NOMO-1 treated with dmso at 0.1 percent for 144 hours (cell line): ENCODE measurements around the gene TAMALIN.
"Not testable (repeated sequence)": the region's sequence is repeated elsewhere in the genome, so short reads cannot be mapped to it uniquely, and the experiment has no call there.

Experiments used
- DNase-seq: peaks from one replicate; lab custom pipeline; 2025; ENCODE audit not compliant: unreplicated experiment; lab: John Stamatoyannopoulos, UW

The TAMALIN gene

DNA sequence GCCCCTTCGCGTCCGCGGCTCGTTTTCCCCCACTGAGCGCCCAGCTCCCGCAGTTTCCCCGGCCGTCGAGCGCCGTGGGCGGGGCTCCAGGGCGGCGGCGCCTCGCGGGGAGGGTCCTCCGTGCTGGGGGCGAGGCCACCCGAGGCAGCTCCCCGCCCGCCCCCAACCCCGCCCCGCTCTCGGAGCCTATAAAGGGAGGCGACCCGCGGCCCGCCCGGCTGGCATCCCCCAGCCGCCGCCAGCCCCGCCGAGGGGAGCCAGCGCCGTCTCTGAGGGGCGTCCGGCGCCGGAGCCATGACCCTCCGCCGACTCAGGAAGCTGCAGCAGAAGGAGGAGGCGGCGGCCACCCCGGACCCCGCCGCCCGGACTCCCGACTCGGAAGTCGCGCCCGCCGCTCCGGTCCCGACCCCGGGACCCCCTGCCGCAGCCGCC lies at the start of gene TAMALIN:
Gene TAMALIN (plus strand): TSS at position 221 of the 432 bp plus-strand sequence. CDS start 74 bp downstream, at position 295.
- DNase-seq: no peak

DNA sequence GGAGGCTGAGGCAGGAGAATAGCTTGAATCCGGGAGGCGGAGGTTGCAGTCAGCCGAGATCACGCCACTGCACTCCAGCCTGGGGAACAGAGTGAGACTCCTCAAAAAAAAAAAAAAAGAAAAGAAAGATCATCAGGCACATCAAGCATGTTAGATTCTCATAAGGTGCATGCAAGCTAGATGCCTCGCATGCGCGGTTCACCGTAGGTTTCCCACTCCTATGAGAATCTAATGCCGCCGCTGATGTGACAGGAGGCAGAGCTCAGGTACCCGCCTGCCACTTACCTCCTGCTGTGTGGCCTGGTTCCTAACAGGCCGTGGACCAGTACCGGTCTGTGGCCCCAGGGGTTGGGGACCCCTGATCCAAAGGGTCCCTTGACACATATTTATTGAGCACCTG lies 48.2 kb upstream of the TAMALIN start:
- DNase-seq: no peak

DNA sequence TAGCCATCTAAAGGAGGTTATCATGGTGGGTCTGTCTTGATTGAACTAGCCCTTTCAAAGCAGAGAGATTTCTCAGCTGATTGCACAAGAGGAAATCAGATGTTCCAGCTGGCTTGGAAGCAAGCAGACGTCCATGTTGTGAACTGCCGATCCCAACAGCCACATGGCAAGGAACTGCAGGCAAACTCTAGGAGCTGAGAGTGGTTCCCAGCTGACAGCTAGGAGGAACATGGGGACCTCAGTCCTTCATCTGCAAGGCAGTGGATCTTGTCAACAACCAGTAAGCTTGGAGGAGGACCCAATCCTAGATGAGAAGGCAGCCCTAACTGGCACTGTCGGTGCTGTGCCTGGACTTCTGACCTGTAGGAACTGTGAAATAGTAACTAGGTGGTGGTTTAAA lies 47.5 kb upstream of the TAMALIN start:
- DNase-seq: no peak

DNA sequence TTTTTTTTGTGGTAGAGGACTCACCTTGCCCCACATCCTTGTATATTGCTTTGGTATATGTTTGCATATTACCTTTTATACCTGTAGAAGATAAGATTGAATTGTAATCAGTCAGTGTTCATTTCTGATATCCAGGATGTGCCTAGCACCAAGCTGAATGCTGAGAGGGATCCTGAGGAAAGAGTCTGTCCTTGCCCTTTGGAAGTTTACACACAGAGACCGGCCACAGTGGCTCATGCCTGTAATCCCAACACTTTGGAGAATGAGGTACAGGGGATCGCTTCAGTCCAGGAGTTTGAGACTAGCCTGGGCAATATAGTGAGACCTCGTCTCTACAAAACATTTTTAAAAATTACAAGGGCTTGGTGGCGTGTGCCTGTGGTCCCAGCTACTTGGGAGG lies 46.8 kb upstream of the TAMALIN start:
- DNase-seq: no peak

DNA sequence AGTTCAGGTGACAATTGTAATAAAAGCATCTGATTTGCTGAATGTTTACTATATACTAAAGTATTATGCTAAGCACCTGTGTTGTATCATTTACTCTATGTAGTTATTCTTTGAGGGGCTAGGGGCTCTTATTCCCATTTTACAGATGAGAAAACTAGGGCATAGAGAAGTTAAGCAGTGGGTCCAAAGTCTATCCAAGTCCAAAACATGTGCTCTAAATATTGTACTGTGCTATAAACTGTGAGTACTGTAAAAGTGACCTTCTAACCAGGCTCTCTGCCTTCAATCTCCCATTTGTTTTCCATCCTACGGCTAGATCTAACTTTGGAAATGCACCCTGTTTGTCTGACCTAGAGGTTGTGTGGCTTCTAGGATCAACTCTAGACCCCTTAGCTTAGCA lies 46.3 kb upstream of the TAMALIN start:
- no peak for DNase-seq

DNA sequence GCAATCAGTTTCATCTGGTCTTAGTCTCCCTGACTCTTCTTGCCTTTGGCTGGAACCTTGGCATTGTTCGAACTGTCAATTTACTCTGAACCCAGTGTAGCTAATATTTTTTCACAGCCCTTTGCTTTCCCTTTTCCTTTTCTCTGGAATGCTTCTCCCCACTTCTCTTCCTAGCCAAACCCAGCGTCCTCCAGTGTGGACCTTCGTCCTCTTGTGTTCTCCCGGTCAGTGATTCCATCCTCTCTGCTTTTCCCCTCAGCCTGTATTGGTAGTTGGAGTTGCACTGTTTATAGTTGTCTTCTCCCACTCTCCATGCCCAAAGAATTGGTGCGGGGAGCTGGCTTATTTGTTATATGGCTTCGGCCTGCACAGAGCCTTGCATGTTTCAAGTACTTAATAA lies 45.9 kb upstream of the TAMALIN start:
- DNase-seq: no peak

DNA sequence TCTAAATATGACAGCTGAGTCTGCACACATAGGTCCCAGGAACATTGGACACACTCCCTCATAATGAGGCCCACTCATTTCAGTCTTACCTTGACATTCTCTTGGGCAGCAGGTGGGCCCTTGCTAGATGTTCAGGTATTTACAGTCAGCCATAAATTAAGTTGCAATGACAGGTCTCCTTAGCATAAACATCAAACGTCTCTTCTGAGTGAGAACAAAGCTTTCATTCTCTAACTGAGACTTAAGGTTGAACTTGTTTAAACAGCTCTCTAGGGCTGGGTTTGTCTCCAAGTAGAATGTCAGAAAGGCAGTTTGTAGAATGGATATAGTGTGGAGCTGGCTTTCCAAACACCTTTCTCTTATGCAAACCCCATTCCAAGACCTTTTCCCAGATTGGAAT lies 44.9 kb upstream of the TAMALIN start:
- DNase-seq: no peak

DNA sequence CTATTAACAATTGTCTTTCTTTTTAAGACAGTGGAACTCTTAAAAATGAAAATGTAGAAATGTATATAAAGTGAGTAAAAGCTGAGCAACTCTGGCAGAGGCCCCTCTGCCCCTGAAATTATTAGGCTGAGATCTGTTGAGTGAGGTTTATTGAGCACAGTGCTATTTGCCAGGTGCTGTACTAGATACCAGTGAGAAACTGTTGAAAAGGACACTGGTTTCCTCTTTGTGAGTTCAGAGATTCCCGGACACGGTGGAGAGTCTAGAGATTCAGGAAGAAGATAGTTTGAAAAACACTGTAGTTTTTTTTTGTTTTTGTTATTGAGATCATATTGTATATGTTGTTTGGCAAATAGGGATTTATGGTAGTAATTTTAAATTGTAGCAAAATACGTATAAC lies 44.0 kb upstream of the TAMALIN start:
- no peak for DNase-seq

DNA sequence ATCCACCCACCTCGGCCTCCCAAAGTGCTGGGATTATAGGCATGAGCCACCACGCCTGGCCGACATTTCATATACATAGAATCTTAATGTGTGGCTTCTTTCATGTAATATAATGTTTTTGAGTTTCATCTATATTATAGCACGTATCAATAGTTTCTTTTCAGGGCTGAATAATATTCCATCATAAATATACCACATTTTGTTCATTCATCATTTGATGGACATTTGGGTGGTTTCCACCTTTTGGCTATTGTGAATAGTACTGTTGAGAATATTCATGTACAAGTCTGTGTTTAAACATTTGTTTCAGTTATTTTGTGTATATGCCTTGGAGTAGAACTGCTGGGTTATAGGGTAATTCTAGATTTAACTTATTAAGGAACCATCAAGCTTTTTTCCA lies 43.3 kb upstream of the TAMALIN start:
- DNase-seq: no peak

DNA sequence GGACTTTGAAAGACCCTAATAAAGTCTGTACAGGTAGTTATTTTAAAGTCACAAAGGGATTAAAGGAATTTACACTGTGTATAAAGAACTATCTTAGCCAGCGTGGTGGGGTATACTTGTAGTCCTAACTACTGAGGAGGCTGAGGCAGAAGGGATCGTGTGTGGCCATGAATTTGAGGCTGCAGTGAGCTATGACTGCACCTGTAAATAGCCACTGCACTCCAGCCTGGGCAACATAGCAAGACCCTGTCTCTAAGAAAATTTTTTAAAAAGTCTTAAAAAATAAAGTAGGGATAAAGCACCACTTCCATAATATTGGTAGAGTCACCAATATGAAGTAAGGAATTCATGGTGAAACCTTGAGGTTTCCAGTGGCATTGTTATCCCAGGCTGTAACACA lies 37.1 kb upstream of the TAMALIN start:
- DNase-seq: no peak

DNA sequence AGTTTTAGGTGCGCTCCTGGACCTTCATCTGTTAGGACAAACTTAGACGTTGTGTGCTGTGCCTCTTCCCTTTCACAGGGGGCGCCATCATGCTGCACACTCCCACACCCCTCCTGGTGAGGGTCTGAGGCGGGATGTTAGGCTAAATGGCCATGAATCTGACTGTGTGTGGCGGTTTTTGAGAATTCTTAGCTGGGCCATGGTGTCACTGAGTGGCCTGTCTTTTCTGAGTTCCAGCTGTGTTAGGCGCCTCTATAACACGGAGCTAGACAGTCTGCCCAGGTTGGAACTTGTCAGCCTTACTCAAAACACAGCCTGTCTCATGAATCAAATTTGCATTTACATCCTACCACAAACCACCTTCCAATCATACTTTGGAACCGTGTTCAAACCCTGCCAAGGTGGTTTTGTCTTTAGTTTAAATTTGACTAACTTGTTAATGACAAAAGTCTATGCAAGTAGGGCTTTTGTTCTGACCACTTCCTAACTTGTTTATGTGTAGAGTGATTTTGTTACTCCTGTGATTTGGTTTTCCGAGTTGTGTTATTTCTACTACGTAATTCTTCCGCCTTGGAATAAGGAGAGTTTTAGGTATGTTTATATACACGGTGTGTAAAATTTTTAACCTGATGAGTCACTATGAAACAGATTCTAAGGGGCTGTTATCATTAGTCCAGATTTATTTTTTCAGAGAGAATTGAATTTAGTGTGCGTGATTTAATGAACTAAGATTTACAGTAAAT lies 35.7 kb upstream of the TAMALIN start:
- DNase-seq: no peak

DNA sequence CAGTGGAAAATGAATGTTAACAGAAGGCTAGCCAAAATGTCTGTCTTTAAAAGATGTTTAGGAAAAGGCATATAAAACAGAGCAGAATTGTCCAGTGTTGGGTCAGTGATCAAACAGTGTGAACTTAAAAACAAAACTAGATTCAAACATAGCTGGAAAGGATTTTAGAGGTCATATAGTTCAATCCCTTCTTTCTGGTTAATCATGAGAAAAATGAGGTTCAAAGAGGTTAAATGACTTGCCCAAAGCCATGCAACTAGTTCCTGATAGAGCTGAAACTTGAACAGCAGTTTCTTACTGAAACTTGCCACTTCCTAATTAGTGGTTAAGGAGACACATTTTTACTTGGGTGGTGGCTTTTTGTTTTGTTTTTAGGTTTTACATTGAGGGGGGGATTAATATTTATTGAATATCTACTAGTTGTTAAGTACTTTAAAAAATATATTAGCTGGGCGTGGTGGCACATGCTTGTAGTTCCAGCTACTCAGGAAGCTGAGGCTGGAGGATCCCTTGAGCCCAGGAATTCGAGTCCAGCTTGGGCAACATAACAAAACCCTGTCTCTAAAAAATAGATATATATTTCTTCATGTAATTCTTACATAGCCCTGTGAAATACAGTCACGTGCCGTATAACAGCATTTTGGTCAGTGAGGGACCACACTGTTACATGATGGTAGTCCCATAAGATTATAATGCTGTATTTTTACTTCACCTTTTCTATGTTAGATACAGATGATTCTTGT lies 34.9 kb upstream of the TAMALIN start:
- DNase-seq: no peak

DNA sequence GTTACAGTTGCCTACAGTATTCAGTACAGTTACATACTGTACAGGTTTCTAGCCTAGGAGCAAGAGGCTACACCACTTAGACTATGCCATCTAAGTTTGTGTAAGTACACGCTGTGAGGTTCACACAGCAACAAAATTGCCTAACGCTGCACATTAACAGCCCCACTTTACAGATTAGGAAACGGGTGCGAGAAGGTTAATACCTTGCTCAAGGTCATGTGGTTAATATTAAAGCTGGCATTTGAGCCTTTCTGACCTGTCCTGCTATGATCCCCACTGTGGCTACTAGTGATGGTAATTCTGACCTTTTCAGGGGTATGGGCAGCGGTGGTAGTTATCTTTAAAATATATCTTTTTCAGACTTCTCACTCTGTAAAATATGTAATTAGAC lies 34.3 kb upstream of the TAMALIN start:
- DNase-seq: no peak

DNA sequence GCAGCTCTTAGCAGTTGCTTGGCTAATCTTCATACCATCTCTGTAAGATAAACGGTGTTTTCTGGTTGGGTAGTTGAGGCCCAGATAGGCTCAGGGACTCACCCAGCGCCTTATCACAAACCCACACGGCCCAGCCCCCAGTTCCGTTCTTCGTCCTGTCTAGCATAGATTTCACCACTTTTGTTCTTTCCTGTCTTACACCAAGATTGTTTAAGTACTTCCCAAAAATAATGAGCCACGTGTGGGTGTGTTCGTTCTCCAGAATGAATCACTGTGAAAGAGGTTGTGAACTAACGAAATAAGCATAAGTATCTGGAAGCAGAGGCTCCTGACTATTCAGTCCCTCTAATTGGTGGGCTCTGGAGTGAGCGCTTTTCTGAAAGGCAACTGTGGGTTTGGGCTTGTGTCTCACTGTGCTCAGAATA lies 33.9 kb upstream of the TAMALIN start:
- peak; percentile 98 for DNase-seq

DNA sequence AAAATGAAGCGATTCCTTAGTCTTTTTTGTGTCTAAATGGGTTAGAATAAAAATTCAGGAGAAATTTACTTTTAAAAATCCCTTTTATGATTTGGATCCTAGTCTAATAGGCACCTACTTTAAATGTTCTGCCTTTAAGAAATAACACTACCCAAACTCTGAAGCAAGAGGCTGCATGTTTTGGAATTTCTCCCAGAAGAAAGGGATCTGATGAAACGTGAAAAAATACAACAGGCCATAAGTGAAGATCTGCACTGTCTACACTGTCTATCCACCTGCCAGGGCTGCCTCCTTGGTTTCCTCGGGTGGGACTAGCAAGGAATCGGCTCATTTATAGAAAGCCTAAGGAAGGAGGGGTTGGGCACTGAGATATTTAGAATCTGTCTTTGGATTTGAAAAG lies 33.2 kb upstream of the TAMALIN start:
- no peak for DNase-seq

DNA sequence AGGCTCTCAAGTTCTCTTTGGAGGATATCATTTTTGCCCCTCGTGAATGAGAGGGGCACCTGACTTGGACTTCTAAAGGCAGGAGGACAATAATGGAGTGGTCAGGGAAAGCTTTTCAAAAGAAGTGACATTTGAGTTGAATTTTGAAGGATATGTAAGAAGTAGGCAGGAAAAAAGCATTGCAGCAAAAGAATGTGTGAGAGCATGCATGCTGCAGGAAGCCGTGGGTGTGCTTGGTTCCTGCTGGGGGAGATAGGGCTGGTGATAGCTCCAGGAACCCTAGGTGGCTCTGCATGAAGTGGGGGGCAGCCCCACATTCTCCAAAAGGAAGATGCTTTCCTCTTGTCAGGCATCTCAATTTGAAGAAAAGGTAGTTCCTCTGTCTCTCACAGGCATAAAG lies 32.1 kb upstream of the TAMALIN start:
- no peak for DNase-seq

DNA sequence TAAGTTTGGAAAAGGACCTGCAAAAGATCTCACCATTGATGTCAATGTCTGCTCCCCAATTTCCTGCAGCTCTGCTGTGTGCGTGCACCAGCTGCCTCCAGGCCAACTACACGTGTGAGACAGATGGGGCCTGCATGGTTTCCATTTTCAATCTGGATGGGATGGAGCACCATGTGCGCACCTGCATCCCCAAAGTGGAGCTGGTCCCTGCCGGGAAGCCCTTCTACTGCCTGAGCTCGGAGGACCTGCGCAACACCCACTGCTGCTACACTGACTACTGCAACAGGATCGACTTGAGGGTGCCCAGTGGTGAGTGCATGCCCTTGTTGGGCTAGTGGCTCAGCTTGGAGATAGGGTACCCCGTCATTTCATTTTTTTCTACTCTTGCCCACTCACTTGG lies 31.6 kb upstream of the TAMALIN start:
- DNase-seq: no peak

DNA sequence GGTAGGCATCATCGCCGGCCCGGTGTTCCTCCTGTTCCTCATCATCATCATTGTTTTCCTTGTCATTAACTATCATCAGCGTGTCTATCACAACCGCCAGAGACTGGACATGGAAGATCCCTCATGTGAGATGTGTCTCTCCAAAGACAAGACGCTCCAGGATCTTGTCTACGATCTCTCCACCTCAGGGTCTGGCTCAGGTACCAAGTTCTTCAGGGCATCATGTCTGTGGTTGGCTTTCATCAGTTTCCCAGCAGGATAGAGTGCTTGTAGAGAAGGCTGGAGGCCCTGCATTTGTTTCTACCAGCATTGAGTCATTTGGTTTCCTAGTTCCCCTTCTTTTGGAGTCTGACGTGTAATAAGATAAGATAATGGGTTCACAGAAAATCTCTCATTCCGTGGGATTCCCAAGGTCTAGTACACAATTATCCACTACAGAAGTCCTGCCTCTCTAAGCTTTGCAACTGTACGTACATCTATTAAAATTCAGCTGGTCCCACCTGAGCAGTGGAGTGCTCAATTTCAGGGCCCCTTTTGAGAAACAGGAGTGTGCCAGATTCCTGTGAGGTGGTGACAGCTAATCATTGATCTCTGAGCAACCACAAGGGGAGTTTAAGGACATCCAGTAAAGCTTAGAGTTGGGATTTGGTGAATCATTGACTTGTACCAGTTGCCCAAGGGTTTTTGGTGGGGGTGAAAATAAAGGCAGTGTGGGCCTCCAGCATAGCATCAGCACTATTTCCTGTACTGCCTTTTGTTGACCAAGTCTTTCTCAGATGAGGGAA lies 30.2 kb upstream of the TAMALIN start:
- no peak for DNase-seq

DNA sequence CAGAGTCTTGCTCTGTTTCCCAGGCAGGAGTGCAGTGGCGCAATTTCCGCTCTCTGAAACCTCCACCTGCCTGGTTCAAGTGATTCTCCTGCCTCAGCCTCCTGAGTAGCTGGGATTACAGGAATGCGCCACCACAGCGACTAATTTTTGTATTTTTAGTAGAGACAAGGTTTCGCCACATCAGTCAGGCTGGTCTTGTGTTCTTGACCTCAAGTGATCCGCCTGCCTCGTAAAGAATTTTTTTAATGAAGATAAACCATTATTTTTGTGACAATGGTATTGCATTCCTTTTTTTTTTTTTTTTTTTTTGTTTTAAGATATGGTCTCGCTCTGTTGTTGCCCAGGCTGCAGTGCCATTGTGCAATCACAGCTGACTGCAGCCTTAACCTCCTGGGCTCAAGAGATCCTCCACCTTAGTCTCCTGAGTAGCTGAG lies 29.4 kb upstream of the TAMALIN start:
- no peak for DNase-seq

DNA sequence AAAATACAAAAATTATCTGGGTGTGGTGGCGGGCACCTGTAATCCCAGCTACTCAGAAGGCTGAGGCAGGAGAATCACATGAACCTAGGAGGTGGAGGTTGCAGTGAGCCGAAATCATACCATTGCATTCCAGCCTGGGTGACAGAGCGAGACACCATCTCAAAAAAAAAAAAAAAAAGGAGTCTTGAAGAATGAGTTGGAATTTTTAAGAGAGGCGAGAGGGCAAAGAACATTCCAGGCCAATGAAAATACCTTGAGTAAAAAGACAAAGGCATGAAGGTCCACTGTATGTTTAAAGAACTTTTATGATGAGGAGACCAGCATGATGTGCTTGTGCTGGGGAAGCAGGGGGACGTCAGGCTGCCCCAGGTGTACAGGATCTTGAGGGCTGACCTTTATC lies 27.4 kb upstream of the TAMALIN start:
- DNase-seq: not testable (repeated sequence)

DNA sequence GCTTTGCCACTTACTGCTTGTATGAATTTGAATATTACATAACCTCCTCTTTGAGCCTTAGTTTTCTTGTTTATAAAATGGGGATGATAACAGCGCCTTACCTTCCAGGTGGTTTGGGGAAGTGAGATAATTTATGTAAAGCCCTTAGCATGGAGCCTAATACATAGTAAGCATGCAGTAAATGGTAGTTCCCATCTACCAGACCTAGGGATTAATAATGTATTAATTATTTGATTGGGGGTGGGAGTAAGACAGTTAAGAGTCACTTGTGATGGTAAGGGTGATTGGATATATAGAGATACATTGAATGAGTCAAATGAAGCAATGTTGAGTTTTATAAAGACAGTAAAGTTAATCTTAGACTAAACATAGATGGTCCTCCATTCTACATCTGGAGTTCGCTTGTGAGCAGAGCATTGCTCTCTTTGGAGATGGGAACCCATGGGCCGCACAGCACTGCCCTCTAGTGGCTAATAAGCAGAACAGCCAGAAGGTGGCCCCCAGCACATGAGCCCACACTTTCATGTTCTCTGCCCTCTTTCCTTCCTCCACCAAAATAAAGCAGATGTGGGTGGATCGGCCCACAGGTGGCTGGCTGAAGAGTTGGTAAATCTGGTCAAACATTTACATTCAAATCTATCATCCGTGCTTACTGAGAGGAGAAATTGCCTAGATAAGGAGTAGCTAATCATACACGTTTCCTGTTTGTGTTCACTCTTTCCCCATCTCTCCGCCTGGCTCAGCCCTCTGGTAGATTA lies 26.5 kb upstream of the TAMALIN start:
- DNase-seq: peak; percentile 58
